Osteoblast (primary cell): ENCODE results near the gene RPL23. TPM values are rescaled to one million over a fixed set of nuclear protein-coding genes. Genes with fewer than 3 reads are reported as not detected.
A peak's percentile ranks its signal among the peaks of the same experiment; 100 is the strongest.

Experiments used
- DNase-seq: peaks from one replicate; pipeline ENCODE4 v3.0.0; 2011; ENCODE audit warnings: low spot score, mixed read lengths; ENCODE audit not compliant: insufficient read length; ENCODE audit errors: missing footprints
- H2AFZ ChIP-seq: 2 replicates; pipeline ENCODE4 v1.6.0; 2011; ENCODE audit warnings: mild to moderate bottlenecking, low read length
- H3K27ac ChIP-seq: 2 replicates; pipeline ENCODE4 v1.5.1; 2011; ENCODE audit warnings: mild to moderate bottlenecking, low read depth, low read length, moderate library complexity
- H3K27me3 ChIP-seq: 2 replicates; pipeline ENCODE4 v1.6.0; 2012; ENCODE audit warnings: mild to moderate bottlenecking, control low read depth, inconsistent platforms, low read length, moderate library complexity; ENCODE audit not compliant: insufficient read depth
- H3K36me3 ChIP-seq: 2 replicates; pipeline ENCODE4 v1.5.1; 2011; ENCODE audit warnings: mild to moderate bottlenecking, low read length, control low read depth, moderate library complexity; ENCODE audit not compliant: insufficient read depth
- H3K4me1 ChIP-seq: 2 replicates; pipeline ENCODE4 v1.5.1; 2011; ENCODE audit warnings: mild to moderate bottlenecking, low read length, control low read depth, moderate library complexity; ENCODE audit not compliant: insufficient read depth
- H3K4me2 ChIP-seq: 2 replicates; pipeline ENCODE4 v1.6.0; 2011; ENCODE audit warnings: mild to moderate bottlenecking, low read length; ENCODE audit not compliant: insufficient read depth
- H3K4me3 ChIP-seq: fragments of 200-600 bp; sonication (generic); 3 replicates; pipeline ENCODE4 v1.5.1; 2012; ENCODE audit warnings: mild to moderate bottlenecking, low read length, inconsistent platforms; ENCODE audit not compliant: insufficient read depth
- H3K79me2 ChIP-seq: 2 replicates; pipeline ENCODE4 v1.6.0; 2012; ENCODE audit warnings: mild to moderate bottlenecking, low read length, control low read depth, inconsistent platforms; ENCODE audit not compliant: insufficient read depth
- H3K9me3 ChIP-seq: 2 replicates; pipeline ENCODE4 v1.5.1; 2011; ENCODE audit warnings: low read depth, low read length, control low read depth
- H4K20me1 ChIP-seq: 2 replicates; pipeline ENCODE4 v1.6.0; 2012; ENCODE audit warnings: mild to moderate bottlenecking, low read length, control low read depth; ENCODE audit not compliant: insufficient read depth
- CTCF ChIP-seq: IDR thresholded peaks from 2 replicates; pipeline ENCODE4 v1.5.1; 2011; ENCODE audit warnings: mild to moderate bottlenecking, low read depth, low read length, moderate library complexity; ENCODE audit errors: extremely low read depth
- total RNA-seq: library from RNA; depleted of rRNA; stranded (reverse); fragments of >200 nt; gene quantifications from 2 replicates; pipeline ENCODE4 v1.2.3, GENCODE V29; 2012

RPL23 gene
- total RNA-seq, 1 donor: 821 TPM

GRCh38 chr17:38848557-38848891 is 5.0 kb downstream of the RPL23 start:
- Histone ChIP-seq H3K4me1 (peaks cover 17% of the 10 kb centered on the region), H3K27me3 (no peaks in the 10 kb centered on the region), H3K4me2 (no peak overlapping the region), H3K9me3 (no peaks in the 10 kb centered on the region), H3K79me2 (peaks cover 33% of the 10 kb centered on the region), H3K36me3 (peaks cover 56% of the 10 kb centered on the region), H3K4me3 (no peak overlapping the region), H4K20me1 (peaks cover 55% of the 10 kb centered on the region), H3K27ac (no peak overlapping the region), H2AFZ (no peak overlapping the region)
- DNase-seq: no peak
- no peak for TF ChIP-seq CTCF

GRCh38 chr17:38844261-38844757 is 9.2 kb downstream of the RPL23 start:
- no peak for TF ChIP-seq CTCF
- no peak overlapping the region for H3K4me2 ChIP-seq
- H3K36me3 ChIP-seq: peaks cover 21% of the 10 kb centered on the region
- no peaks in the 10 kb centered on the region for H3K79me2 ChIP-seq
- H3K4me1 ChIP-seq: no peaks in the 10 kb centered on the region
- DNase-seq: no peak
- H4K20me1 ChIP-seq: peaks cover 14% of the 10 kb centered on the region
- no peak overlapping the region for H2AFZ ChIP-seq
- no peak overlapping the region for H3K27ac ChIP-seq
- no peaks in the 10 kb centered on the region for H3K9me3 ChIP-seq
- H3K27me3 ChIP-seq: no peaks in the 10 kb centered on the region
- no peak overlapping the region for H3K4me3 ChIP-seq

GRCh38 chr17:38825762-38826247 is 27.7 kb downstream of the RPL23 start:
- Histone ChIP-seq H3K4me1 (peaks cover 15% of the 10 kb centered on the region), H2AFZ (peak overlapping the region; percentile 95), H4K20me1 (no peaks in the 10 kb centered on the region), H3K9me3 (no peaks in the 10 kb centered on the region), H3K36me3 (peaks cover 2% of the 10 kb centered on the region), H3K4me2 (peak overlapping the region; percentile 98), H3K27ac (peak overlapping the region; percentile 100), H3K79me2 (peaks cover 40% of the 10 kb centered on the region), H3K4me3 (peak overlapping the region; percentile 100), H3K27me3 (no peaks in the 10 kb centered on the region)
- no peak for TF ChIP-seq CTCF
- DNase-seq: no peak

GRCh38 chr17:38824899-38825761 is 28.4 kb downstream of the RPL23 start, which contains the start of gene CWC25:
Gene CWC25 (minus strand): TSS chr17:38825321. CDS start chr17:38825183, 138 bp downstream.
- Histone ChIP-seq H3K9me3 (no peaks in the 10 kb centered on the region), H3K27me3 (no peaks in the 10 kb centered on the region), H4K20me1 (no peaks in the 10 kb centered on the region), H3K27ac (peak within 1 kb of the TSS; percentile 100), H2AFZ (peak within 1 kb of the TSS; percentile 95), H3K4me2 (peak within 1 kb of the TSS; percentile 98), H3K4me1 (peaks cover 15% of the 10 kb centered on the region), H3K4me3 (peak within 1 kb of the TSS; percentile 100), H3K79me2 (peaks cover 47% of the 10 kb centered on the region), H3K36me3 (peaks cover 9% of the 10 kb centered on the region)
- TF ChIP-seq CTCF: no peak
- DNase-seq: peak; percentile 98
